Stomach smooth muscle (tissue), 2 donors: ENCODE data around the gene SSH2.
"Not testable (repeated sequence)": the region's sequence is repeated elsewhere in the genome, so short reads cannot be mapped to it uniquely, and the experiment has no call there.

Experiments used
- H3K27ac ChIP-seq: one replicate; pipeline ENCODE4 v1.7.0; 2013; ENCODE audit warnings: mild to moderate bottlenecking, low read length, inconsistent platforms
- H3K27me3 ChIP-seq, 2 donors: one replicate each; pipeline ENCODE4 v1.7.0; 2013; ENCODE audit warnings: low read length in 2 of 2; ENCODE audit not compliant: insufficient read depth in 2 of 2, control insufficient read depth in 1 of 2
- H3K36me3 ChIP-seq, 2 donors: one replicate each; pipeline ENCODE4 v1.7.0; 2013; ENCODE audit warnings: low read length in 2 of 2; ENCODE audit not compliant: control insufficient read depth in 2 of 2, insufficient read depth in 2 of 2
- H3K4me1 ChIP-seq: one replicate; pipeline ENCODE4 v1.7.0; 2013; ENCODE audit warnings: low read length; ENCODE audit not compliant: control insufficient read depth, insufficient read depth
- H3K4me3 ChIP-seq, 2 donors: one replicate each; pipeline ENCODE4 v1.7.0; 2013; ENCODE audit warnings: low read length in 2 of 2
- H3K9ac ChIP-seq, 2 donors: one replicate each; pipeline ENCODE4 v1.7.0; 2013; ENCODE audit warnings: low read length in 2 of 2, mild to moderate bottlenecking in 1 of 2
- H3K9me3 ChIP-seq, 2 donors: one replicate each; pipeline ENCODE4 v1.7.0; 2013; ENCODE audit warnings: low read length in 2 of 2; ENCODE audit not compliant: control insufficient read depth in 2 of 2
- donor health status: healthy.
- donor health status: Pancreatic carcinoma.

SSH2 gene

DNA sequence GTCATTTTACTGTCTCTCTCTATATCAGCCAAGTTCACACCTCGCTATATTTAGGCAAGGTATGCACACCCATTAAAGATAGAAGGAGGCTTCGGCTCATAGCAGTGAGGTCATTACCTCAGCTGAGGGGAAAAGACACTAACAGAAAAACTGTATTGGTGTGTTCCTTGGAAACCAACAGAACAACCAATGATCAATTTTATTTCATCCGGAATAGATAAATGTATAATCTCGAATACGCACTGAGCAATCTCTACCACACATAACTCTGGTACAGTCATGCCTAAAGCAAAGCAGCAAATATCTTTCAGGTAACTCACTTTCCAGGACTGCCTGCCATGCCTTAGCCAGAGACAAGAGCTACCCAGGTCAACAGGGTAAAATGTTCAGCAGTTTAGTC, 197.4 kb downstream of the SSH2 start:
- Histone ChIP-seq H3K4me1 (no peaks in the 10 kb centered on the region), H3K27me3 (no peaks in the 10 kb centered on the region), H3K9me3 (no peaks in the 10 kb centered on the region), H3K36me3 (no peaks in the 10 kb centered on the region), H3K27ac (no peak overlapping the region), H3K4me3 (no peak overlapping the region), H3K9ac (no peak overlapping the region)

DNA sequence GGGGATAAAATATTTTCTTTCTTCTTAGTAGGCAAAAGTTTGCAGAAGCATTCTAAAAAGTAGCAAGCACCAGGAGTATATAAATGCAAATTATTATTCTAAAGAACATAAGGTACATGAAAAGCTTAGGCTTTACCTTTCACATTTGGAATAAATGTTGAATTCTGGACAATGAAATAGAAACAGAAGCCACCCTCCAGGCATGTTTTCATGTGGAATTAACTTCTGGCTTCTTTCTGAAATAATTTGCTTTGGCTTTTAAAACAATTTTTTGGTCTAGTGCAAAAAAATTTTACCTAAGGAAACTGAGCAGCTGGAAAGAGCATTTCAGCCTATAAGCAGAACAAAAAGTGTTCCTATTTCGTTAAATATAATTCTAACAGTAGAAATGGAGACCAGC, 197.8 kb downstream of the SSH2 start:
- H3K27me3 ChIP-seq, result no peaks in the 10 kb centered on the region
- H3K27ac ChIP-seq, result no peak overlapping the region
- H3K9me3 ChIP-seq, result no peaks in the 10 kb centered on the region
- no peak overlapping the region for H3K9ac ChIP-seq
- no peak overlapping the region for H3K4me3 ChIP-seq
- H3K4me1 ChIP-seq, result no peaks in the 10 kb centered on the region
- no peaks in the 10 kb centered on the region for H3K36me3 ChIP-seq

DNA sequence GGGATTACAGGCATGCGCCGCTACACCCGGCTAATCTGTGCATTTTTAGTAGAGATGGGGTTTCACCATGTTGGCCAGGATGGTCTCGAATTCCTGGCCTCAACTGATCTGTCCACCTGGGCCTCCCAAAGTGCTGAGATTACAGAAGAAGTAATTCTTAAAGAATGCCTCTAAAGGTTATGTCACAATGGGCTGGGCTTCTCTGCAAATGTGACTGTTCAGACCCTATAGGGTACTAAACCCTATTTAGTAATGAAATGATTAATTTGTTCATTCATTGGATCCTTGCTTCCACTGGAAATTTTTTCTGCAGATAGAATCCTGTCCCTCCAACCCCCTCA, 198.5 kb downstream of the SSH2 start:
- Histone ChIP-seq H3K4me1 (no peaks in the 10 kb centered on the region), H3K36me3 (no peaks in the 10 kb centered on the region), H3K9me3 (no peaks in the 10 kb centered on the region), H3K9ac (no peak overlapping the region), H3K27me3 (no peaks in the 10 kb centered on the region), H3K27ac (no peak overlapping the region), H3K4me3 (no peak overlapping the region)

DNA sequence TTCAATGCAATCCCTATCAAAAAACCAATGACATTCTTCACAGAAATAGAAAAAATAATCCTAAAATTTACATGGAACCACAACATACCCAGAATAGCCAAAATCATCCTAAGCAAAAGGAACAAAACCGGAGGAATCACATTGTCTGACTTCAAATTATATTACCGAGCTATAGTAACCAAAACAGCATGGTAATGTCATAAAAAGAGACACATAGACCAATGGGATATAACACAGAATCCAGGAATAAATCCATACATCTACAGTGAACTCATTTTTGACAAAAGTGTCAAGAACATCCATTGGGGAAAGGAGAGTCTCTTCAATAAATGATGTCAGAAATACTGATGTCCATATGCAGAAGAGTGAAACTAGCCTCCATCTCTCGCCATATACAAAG, 201.5 kb downstream of the SSH2 start:
- H3K36me3 ChIP-seq, result no peaks in the 10 kb centered on the region
- H3K27ac ChIP-seq, result no peak overlapping the region
- no peaks in the 10 kb centered on the region for H3K4me1 ChIP-seq

DNA sequence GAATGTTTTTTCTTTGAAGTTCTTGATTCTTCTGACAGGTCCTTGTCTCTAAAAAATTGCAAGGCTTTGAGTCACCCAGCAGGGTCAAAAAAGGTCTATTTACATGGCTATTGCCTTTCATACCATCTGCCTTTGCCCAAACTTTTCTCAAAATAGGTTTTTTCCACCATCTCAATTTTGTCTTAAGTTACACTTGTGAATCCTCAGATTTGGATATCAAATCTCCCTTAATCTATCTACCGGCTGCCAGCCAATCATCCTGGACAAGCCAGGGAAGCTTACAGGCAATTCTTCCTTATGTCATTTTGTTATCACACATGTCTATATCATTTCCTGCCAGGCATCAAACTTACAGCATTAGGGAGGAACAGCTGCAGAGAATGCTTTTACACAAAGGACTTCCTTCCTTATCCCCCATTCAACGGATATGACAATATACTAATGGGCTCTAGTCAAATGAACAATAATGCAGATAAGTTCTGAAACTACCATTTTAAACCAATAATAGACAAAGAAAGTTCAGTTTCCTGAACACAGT, 203.2 kb downstream of the SSH2 start:
- Histone ChIP-seq H3K4me3 (no peak overlapping the region), H3K36me3 (no peaks in the 10 kb centered on the region), H3K9me3 (no peaks in the 10 kb centered on the region), H3K9ac (no peak overlapping the region), H3K4me1 (no peaks in the 10 kb centered on the region), H3K27me3 (no peaks in the 10 kb centered on the region), H3K27ac (no peak overlapping the region)

More for the DNA sequence above, 201.5 kb downstream of the SSH2 start:
- no peak overlapping the region for H3K4me3 ChIP-seq
- no peaks in the 10 kb centered on the region for H3K27me3 ChIP-seq
- H3K9me3 ChIP-seq, result no peaks in the 10 kb centered on the region
- H3K9ac ChIP-seq, result no peak overlapping the region

DNA sequence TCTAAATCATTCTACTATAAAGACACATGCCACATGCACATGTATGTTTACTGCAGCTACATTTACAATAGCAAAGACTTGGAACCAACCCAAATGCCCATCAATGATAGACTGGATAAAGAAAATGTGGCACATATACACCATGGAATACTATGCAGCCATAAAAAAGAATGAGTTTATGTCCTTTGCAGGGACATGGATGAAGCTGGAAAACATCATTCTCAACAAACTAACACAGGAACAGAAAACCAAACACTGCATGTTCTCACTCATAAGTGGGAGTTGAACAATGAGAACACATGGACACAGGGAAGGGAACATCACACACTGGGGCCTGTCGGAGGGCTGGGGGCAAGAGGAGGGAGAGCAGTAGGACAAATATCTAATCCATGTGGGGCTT, 204.6 kb downstream of the SSH2 start:
- H3K9ac ChIP-seq, H3K27ac ChIP-seq, H3K27me3 ChIP-seq, H3K4me3 ChIP-seq, H3K4me1 ChIP-seq, H3K36me3 ChIP-seq, H3K9me3 ChIP-seq: not testable (repeated sequence)

DNA sequence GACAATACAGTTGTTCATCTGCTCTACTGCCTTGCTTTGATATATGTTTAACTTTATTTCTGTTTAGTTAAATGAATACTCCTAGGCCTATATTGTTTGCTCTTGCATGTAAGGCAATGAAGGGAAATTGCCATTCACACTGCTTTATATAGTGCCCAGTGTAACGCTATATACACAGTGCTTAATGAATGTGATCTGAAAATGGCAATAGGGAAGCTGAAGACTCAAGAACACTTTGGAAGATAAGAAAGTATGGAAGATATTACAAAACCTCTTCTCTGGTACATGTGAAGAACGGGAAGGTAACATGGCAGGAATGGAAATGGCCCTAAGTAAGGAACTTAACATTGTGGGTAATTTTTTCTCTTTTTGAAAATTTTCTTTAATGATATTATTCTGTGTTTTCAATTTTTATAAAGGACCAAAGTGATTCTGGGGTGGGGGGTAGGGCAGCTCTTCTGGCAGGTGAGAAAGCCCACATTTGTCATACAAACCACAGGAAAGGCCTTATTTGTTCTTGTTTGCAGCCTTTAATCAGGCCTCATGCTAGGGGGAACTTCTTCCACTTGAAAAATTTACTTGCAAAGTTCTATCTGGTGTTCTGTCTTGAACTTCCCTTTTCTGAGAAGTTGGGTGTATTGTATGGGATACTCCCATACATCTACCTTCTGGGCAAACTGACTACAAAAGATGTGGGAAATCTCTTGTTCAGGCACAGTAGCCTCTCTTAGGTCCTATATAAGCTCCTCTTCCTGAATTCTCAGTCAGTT, 206.6 kb downstream of the SSH2 start:
- Histone ChIP-seq H3K9ac (no peak overlapping the region), H3K9me3 (no peaks in the 10 kb centered on the region), H3K4me3 (no peak overlapping the region), H3K4me1 (no peaks in the 10 kb centered on the region), H3K27ac (no peak overlapping the region), H3K36me3 (no peaks in the 10 kb centered on the region), H3K27me3 (no peaks in the 10 kb centered on the region)

DNA sequence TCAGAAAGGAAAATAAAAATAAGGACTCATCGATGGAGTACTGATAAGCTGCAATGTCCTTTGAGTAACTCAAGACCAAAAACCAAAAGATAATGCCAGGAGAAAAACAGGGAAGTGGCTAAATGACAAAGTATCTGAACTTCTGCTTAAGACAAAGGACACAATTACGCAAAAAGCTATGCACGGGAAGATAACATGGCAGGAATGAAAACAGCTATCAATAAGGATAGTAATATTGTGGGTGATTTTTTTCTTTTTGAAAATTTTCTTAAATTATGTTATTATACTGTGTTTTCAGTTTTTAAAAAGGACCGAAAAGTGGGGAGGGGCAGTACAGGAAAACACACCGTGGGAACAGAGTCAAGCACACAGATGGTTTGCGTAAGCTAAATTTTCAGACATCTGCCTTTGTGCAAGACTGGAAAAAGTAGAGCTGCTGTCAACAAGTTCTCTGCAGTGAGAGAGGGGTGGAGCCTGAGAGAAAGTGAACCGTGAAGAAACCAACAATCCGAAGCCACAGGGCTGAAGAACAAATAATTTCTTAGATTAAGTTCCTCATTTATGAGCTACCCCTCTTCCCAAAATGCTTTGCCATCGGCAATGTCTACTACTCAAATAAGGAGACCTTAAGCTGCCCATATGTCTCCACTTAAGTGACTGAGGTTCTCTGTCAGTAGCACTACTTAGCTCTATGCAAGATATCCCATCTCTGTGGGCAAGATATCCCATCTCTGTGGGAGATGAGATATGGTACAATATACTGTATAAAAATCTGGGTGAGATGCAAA, 207.4 kb downstream of the SSH2 start:
- no peaks in the 10 kb centered on the region for H3K9me3 ChIP-seq
- no peak overlapping the region for H3K4me3 ChIP-seq
- H3K27ac ChIP-seq, result no peak overlapping the region
- H3K4me1 ChIP-seq, result no peaks in the 10 kb centered on the region
- no peaks in the 10 kb centered on the region for H3K36me3 ChIP-seq
- no peaks in the 10 kb centered on the region for H3K27me3 ChIP-seq
- no peak overlapping the region for H3K9ac ChIP-seq

DNA sequence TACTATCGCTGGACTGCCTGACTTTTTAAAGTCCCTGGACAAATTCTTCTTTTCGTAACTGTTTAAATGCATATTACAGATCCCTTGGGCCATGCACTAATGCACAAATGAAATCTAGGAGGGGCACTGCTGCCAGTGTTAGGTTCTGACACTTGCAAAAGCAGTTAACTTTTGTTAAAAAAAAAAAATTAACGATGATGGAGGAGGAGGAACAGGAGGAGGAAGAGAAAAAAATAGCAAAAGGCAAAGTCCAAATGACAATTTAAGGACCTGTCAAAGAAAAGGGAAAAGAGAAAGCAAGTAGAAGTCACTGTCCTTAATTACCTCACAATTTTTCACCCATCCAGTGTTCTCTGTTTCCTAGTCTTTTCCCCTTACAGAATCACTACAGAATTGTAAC, 209.5 kb downstream of the SSH2 start:
- H3K27ac ChIP-seq, result no peak overlapping the region
- H3K9ac ChIP-seq, result no peak overlapping the region
- H3K4me3 ChIP-seq, result no peak overlapping the region
- H3K36me3 ChIP-seq, result no peaks in the 10 kb centered on the region
- H3K9me3 ChIP-seq, result no peaks in the 10 kb centered on the region
- H3K27me3 ChIP-seq, result no peaks in the 10 kb centered on the region
- no peaks in the 10 kb centered on the region for H3K4me1 ChIP-seq

DNA sequence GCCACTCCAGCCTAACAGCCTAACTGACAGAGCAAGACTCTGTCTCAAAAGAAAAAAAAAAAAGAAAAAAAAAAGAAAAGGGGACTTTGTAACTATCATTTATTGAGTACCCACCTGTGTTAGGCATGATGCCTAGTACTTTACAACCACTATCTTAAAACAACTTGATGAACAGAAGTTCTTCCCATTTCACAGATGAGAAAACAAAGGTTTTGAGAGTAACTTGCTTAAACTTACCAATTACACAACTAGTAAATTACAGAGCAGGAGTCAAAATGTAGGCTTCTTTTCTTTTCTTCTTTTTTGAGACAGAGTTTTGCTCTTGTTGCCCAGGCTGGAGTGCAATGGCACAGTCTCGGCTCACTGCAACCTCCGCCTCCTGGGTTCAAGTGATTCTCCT, 210.6 kb downstream of the SSH2 start:
- Histone ChIP-seq H3K9ac (no peak overlapping the region), H3K36me3 (no peaks in the 10 kb centered on the region), H3K9me3 (no peaks in the 10 kb centered on the region), H3K27ac (no peak overlapping the region), H3K4me1 (no peaks in the 10 kb centered on the region), H3K27me3 (no peaks in the 10 kb centered on the region), H3K4me3 (no peak overlapping the region)
